Measurements from ENCODE around the gene HUWE1.

GRCh38 chrX:53694642-53695041, 8.1 kb upstream of the HUWE1 start:
- TF ChIP-seq POLR2AphosphoS5 (IDR thresholded peaks at IDR 0.05) (no peak), CTCF (IDR thresholded peaks at IDR 0.05 in 8 of 11, conservative IDR thresholded peaks at IDR 0.05 in 3 of 11) (no peak)
